ENCODE results near the gene EDAR.

EDAR gene

GRCh38 chr2:109001201-109001600, 12.2 kb upstream of the EDAR start:
- no peak for DNase-seq (ENCODE audit: low spot score)

- no peak for DNase-seq (ENCODE audit: low spot score)
Observed at GRCh38 chr2:109000738-109001137, 11.7 kb upstream of the EDAR start.

GRCh38 chr2:108998911-108999310, 9.9 kb upstream of the EDAR start:
- no peak for DNase-seq (ENCODE audit: low spot score)

GRCh38 chr2:108994178-108994577, 5.2 kb upstream of the EDAR start:
- no peak for DNase-seq (ENCODE audit: low spot score)

GRCh38 chr2:108993095-108993937, 4.3 kb upstream of the EDAR start:
- DNase-seq (ENCODE audit: low spot score) = no peak

GRCh38 chr2:108988076-108988795, 784 bp downstream of the EDAR start:
- DNase-seq (ENCODE audit: low spot score) = no peak

- no peak for DNase-seq (ENCODE audit: low spot score)
Observed at GRCh38 chr2:108986916-108987510, 2.0 kb downstream of the EDAR start.

- DNase-seq (ENCODE audit: low spot score) = no peak
Observed at GRCh38 chr2:108983610-108984009, 5.4 kb downstream of the EDAR start.

- DNase-seq (ENCODE audit: low spot score) = no peak
Observed at GRCh38 chr2:108983061-108983460, 6.0 kb downstream of the EDAR start.

- DNase-seq (ENCODE audit: low spot score) = no peak
Observed at GRCh38 chr2:108982259-108982679, 6.8 kb downstream of the EDAR start.

- no peak for DNase-seq (ENCODE audit: low spot score)
Observed at GRCh38 chr2:108981846-108982245, 7.2 kb downstream of the EDAR start.

GRCh38 chr2:108980076-108980475, 8.9 kb downstream of the EDAR start:
- DNase-seq (ENCODE audit: low spot score) = no peak

- no peak for DNase-seq (ENCODE audit: low spot score)
Observed at GRCh38 chr2:108979461-108979860, 9.6 kb downstream of the EDAR start.

- DNase-seq (ENCODE audit: low spot score) = no peak
Observed at GRCh38 chr2:108978709-108979111, 10.3 kb downstream of the EDAR start.

GRCh38 chr2:108975613-108976435, 13.2 kb downstream of the EDAR start:
- DNase-seq (ENCODE audit: low spot score) = no peak

GRCh38 chr2:108974674-108975073, 14.3 kb downstream of the EDAR start:
- DNase-seq (ENCODE audit: low spot score) = no peak

- no peak for DNase-seq (ENCODE audit: low spot score)
Observed at GRCh38 chr2:108972663-108973062, 16.4 kb downstream of the EDAR start.

- no peak for DNase-seq (ENCODE audit: low spot score)
Observed at GRCh38 chr2:108971661-108972566, 17.1 kb downstream of the EDAR start.

GRCh38 chr2:108970369-108970768, 18.7 kb downstream of the EDAR start:
- no peak for DNase-seq (ENCODE audit: low spot score)

GRCh38 chr2:108969856-108970255, 19.2 kb downstream of the EDAR start:
- DNase-seq (ENCODE audit: low spot score) = no peak

- no peak for DNase-seq (ENCODE audit: low spot score)
Observed at GRCh38 chr2:108968619-108969018, 20.4 kb downstream of the EDAR start.
